ENCODE data around the gene HSD11B2.

HSD11B2 gene

DNA sequence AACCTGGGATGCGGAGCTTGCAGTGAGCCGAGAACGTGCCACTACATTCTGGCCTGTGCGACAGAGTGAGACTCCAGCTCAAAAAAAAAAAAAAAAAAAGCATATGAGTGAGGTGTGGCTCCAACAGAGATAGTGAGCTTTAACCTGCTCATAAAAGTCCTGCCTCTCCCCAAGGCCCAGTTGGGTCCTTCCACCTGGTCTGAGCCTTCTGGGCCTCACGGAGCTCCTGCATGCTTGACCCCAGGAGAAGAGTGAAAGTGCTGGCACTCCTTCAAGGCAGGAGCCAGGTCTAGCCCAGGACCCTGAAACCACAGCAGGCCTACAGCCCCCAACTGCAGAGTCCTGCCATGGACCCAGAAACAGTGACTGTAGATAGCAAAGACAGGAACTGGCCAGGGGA lies 17.7 kb downstream of the HSD11B2 start:
- DNase-seq (ENCODE audit: low spot score) (no peak), FAIRE-seq (no peak)

DNA sequence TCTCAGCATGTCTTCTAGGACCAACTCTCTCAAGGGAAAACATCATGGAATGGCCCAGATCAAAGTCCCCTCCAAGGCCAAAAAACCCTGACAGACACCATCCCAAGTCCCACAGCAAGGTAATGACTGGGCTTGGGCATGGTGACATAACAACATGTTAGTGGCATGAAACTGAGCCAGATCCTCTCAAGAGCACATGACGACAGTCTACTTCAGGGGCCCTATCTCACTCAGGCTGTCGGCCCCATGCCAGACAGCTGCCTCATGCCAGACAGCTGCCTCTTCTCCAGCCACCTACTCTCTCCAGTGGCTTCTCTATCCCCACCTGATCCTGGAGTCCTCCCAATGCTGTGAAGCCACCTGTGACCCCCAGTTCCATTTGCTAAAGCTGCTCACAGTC lies 18.4 kb downstream of the HSD11B2 start:
- DNase-seq (ENCODE audit: low spot score) (no peak), FAIRE-seq (no peak)

DNA sequence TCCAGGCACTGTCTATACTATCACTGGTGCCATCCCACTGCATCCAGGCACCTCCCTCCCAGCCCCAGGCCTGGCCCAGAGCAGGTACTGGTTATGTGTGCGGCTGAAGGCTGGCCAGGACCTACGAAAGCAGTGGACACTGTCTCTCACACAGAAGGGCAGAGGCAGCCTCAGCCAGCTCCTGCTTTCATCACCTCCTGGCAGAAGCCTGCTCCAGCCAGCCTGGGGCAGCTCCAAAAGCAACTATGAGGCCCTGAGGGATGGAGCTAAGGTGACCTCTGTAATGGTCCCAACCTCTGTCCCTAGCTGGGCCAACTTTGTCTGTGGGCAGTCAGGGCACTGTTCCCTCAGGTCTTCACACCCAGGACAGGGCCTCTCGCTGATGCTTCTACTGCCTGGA lies 18.8 kb downstream of the HSD11B2 start:
- DNase-seq (ENCODE audit: low spot score): no peak
- no peak for FAIRE-seq

DNA sequence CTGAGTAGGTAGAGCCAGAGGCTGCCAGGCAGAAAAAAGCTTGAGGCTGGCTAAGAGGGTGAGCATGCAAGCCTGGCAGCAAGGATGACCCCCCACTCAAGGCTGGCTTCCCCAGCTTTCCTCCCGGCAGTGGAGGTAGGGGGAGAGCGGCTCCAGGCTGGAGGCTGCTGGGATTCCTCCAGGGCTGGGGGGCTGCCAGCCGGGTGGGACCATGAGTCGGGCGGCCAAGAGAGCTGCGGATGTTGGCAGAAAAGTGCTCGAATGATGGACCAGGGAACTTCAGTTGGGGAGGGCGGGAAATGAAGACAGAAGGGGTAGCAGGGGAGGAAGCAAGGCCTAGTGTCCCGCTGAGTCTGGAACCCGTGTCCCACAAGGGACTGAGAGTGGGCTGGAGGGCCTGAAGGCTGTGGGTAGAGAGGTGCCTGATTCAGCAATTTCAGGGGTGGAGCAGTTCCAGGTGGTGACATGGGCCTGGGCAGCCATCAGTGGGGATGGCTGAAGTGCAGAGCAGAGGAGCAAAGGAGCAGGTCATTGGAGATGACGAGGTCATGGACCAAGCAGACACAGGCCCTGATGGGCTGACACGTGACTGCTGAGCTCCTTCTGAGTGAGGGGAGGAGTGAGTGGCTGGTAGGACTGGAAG lies 20.3 kb downstream of the HSD11B2 start:
- FAIRE-seq (no peak), DNase-seq (ENCODE audit: low spot score) (no peak)

DNA sequence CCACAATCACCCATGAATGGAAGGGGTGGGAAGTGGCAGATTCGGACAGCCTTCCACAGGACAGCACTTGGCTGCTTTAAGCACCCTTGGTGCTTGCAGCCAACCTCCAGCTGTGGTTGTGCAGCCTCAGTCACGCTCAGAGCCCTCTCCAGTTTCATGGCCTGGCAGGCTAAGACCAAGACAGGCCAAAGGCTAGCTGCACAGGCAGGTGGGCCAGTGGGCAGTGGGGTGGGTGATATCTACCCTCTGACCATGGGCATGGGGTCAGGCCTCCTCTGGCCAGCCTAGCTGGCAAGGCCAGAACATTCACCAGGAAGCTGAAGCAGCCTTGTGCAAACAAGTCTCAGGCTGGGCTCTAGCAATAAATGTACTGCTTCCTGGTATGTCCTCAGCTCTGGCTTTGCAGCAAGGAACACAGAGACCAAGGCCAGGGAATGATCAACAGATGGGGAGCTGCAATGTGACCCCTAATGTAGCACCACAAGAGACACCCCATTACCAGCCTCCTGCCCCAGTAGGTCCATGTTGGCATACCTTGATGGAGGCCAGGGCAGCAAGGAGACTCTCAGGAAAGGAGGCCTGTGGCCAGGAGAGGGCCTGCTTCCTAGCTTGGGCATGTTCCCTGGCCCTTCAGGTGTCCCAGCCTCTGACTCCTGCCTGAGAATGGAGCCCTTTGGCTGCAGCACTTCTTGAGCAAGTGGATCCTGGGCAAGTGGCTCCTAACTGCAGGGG lies 20.9 kb downstream of the HSD11B2 start:
- DNase-seq (ENCODE audit: low spot score): no peak
- FAIRE-seq: no peak

DNA sequence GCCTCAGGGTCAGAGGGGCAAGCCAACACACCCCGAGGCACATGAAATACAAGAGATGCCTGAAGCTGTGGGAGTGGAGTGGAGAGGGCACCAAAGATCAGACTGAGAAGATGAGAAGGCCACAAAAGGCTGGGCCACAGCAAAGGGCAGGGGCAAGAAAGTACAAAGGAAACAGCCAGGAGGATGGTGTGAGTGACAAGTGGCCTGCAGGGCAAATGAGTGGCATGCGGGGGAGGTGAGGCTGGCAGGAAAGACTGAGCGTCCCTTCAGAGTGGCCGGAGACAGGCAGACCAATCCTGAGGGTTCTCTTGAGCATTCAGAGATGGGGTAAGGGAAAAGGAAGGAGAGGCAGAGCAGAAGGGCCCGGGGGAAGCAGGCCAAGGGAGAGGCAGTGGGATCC lies 23.2 kb downstream of the HSD11B2 start:
- DNase-seq (ENCODE audit: low spot score): no peak
- FAIRE-seq: no peak

DNA sequence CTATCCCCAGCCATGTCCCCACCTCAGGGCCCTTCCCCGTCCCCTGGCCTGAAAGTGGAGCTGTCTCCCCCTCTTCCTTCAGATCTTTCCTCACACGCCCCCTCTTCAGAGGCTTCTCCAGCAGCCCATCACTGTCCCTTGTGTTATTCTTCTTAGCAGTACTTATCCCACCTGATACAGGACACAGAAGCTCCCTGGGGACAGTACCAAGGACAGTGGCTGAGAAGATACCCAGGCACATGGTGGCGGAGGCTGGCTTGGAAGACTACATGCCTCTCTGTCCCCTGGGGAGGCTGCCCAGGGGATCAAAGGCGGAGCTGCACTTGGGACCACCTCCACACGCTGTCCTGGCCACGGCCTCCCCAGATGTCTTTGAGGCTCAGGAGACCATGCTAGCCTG lies 23.9 kb downstream of the HSD11B2 start:
- no peak for FAIRE-seq
- no peak for DNase-seq (ENCODE audit: low spot score)

DNA sequence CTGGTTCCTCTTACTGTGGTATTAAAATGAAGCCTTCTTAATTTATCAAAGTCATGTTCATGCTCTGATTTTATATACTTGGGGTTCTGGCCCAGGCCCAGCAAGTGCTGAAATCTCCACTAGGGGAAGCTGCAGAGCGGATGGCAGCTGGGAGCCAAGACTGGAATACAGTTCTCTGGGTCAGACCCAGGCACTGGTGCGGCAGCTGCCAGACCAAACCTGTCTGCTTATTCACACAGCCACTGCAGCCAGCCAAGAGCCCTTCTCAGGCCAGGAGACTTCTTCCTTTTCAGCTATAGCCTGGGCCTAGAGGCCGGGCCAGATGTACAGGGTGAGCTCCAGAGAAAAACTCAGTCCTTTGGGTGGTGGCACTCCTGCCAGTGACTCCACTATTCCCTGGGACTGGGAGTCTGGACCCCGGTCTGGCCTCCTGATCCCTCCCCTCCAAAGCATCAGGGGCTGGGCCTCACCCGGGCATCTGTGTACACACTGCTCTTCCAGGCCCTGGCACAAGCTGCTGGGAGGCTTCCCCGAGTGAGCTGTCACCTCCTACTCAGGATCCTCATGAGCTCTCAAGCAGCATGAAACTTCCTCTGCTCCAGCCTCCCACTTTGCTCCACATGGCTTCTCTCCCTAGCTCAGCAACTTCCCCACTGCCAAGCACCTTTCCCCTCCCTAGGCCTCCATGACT lies 25.6 kb downstream of the HSD11B2 start:
- FAIRE-seq (no peak), DNase-seq (ENCODE audit: low spot score) (peak; percentile 33)

DNA sequence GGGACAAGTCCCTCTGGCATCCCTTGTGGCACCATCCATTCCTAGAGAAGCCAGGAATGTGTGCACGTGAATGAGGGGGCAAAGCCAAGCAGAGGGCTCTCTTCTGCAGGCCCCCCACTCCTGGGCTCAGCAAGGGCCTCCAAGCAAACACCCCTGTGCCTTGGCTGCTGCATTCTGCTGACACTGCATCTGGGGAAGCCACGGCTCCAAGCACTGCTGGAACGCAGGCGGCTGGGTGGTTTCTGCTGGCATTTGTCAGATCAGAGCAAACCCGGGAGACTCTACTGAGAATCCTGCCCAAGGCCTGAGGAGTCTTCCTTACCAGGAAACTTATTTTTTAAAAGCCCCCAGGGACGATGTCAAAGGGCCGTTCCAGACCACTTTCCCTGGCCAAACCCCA lies 26.7 kb downstream of the HSD11B2 start:
- FAIRE-seq (no peak), DNase-seq (ENCODE audit: low spot score) (no peak)

DNA sequence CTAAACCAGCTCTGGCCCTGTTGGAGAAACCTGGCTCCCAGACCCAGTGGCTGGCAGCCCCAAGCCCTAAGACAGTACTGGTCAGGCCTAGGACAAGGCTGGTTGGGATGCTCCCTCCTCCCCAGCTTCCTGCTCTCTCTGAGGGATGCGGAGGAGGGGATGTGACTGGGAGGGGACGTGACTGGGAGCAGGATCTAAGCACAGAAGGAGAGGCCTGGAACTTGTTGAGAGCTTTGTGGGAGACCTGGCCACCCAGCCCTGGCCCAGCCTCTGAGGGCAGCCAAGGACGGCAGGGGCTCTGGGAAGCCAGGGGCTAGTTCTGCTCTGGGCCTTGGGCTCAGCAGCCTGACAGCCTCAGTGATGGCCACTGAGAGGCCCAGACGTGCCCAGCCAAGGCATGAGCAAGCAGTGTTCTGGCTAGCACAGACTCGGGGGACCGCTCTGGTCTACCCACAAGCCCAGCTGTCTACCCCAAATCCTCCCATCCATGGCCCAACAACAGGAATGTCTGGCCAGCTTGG lies 27.3 kb downstream of the HSD11B2 start:
- FAIRE-seq: no peak
- DNase-seq (ENCODE audit: low spot score): no peak

DNA sequence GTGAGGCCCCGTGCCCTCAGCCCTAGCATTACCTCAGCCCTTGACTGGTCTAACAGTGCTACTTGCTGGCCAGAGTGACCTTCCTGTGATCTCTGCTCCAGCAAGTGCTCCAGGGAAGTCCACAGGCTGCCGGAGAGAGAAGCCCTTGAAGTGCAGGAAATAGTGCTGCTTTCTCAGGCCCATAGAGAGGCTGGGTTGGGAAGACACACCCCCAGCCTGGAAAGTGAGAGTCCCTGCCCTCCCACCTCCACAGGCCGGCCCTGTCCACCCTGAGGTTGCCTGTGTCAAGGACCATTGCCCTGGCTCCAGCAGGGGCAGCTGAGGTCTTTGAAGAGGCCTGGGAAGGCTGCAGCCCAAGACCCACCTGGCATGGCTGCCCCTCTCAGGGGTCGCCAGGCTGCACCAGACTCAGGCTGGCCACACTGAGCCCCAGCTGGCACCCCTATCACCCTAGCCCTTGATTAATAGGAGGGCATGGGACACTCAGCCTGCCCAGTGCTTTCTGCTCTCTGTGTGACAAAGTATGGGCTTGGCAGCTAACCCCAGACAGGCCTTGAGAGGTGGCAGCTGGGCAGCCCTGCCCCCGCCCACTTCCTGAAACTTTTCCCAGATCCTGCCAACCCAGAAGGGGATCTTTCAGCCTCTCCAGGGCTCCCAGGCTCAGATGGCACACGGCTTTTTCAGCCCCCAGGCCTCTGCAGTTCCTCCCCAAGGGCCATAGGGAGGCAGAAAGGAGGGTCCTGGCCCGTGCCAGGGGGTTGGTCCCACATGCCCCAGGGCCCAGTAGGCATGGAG lies 28.3 kb downstream of the HSD11B2 start:
- no peak for FAIRE-seq

DNA sequence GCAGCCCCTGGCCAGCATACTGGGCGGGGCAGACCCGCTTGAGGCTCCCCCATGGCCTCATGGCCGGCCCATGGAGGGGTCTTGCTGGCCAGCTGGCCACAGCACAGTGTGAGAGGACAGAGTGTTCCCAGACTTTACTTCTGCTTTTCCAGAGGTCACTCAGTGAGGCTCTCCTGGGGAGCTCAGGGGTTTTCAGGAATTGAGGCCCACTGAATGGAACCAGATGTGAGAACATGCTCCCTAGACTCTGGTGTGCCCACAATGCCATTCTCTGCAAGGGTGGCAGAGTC lies 28.9 kb downstream of the HSD11B2 start:
- DNase-seq (ENCODE audit: low spot score) (no peak), FAIRE-seq (no peak)

More for the DNA sequence above, 28.3 kb downstream of the HSD11B2 start:
- no peak for DNase-seq (ENCODE audit: low spot score)

DNA sequence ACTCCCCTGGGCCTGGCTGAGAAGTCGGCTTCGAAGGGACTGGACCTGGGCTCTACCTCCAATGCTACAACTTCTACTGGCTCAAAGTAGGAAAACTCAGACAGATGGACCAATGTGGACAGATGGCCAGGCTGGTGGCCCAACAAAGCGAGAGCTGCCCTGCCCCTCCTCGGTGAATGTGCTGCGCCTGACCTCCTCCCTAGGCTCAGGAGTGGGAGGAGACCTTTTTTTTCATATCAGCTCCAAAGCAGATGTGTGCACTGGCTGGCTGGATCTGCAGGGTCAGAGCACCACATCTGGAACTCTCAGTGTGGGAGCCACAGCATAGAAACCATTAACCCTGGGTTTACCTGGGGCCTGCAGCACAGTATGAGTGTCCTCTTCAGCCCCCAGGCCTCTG lies 29.2 kb downstream of the HSD11B2 start:
- DNase-seq (ENCODE audit: low spot score) (no peak), FAIRE-seq (no peak)

DNA sequence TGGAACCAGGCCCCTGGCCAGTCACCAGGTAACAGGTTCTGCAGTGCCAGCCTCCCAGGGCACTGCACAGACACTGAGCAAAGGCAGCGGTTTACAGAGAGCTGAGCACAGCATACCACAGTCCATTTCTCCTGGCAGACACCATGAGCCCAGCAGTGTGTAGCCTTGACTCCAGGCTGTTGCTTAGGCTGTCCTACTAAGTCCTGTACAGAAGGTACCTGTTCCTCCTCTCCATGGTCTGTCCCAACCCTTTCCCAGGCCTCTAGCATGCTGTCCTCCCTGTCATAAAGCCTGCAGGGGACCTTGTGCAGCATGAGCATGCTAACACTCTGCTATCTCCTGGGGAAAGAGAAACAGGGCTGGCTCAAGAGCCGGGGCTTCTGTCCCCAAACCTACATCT lies 30.0 kb downstream of the HSD11B2 start:
- DNase-seq (ENCODE audit: low spot score) (no peak), FAIRE-seq (no peak)

DNA sequence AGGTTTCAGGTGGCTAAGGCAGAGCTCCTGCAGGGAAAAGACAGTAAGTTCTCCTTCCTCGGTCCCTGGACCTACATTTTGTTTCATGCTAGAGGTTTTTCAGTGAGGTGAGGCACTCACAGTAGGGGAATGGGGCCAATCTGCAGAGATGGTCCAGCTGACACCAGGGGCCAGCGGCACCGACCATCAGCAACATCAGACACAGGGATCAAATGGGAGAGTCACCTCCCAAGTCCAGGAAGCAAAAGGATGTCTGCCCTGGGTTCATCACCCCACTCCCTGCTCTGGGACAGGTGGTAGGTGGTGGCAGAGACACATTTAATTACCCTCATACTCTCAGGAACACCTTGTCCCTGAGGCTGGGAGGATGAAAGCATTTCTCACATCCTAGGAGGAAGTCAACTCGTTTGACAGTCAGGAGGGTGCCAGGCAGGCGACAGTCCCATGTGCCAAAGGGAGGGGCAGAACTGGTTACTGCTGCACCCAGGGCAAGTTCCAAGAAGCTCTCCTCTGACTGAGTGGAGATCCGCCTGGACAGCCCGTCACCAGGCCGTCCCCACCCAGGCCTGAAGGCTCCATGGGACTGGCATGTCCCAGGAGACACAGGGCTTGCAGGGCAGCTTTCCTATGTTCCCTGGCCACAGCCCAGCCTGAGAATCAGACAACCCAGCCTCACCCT lies 30.8 kb downstream of the HSD11B2 start:
- DNase-seq (ENCODE audit: low spot score) (no peak), FAIRE-seq (no peak)

DNA sequence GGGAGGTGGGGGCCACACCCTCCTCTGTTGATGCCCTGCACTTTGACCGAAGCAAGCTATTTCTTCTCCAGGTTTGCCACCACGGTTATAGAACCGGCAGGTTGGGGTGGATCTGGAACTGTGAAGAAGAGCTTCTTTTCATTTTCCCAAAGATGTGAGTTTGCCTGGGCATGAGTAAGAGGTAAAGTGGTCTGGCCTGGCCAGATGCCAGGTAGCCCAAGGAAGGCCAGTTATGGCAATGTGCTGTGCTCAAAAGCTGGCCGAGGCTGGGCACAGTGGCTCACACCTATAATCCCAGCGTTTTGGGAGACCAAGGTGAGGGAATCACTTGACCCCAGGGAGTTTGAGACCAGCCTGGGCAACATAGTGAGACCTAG lies 31.3 kb downstream of the HSD11B2 start:
- FAIRE-seq: no peak
- no peak for DNase-seq (ENCODE audit: low spot score)

DNA sequence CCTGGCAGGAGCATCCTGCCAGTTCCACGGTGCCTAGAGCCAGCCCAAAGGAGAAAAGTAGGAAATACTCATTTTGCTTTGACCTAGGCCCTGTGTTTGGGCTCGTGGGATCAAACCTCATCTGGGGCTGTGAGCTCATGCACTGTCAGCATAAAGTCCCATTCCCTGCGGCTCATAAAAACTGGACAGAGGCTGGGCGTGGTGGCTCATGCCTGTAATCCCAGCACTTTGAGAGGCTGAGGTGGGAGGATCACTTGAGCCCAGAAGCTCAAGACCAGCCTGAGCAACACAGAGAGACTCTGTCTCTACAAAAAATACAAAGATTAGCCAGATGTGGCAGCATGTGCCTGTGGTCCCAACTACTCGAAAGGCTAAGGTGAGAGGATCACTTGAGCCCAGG lies 32.1 kb downstream of the HSD11B2 start:
- no peak for FAIRE-seq

DNA sequence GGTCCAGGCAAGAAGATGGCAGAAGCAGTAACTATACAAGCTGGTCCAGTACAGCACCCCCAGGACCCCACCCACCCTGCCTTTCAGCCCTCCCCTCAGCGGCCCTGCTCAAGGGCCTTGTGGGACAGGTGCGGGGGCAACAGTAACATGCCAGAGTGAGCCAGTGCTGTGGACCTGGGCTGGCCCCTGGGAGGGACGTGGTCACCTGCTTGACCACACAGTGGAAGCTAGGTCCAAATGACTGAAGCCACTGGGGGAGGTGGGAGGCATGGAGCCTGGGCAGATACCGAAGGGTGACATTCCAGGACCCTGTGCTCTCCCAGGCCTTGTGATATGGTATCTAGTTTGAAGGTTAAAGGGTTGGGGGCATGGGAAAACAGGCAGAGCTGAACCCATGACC lies 32.8 kb downstream of the HSD11B2 start:
- FAIRE-seq (no peak), DNase-seq (ENCODE audit: low spot score) (no peak)

More for the DNA sequence above, 32.1 kb downstream of the HSD11B2 start:
- no peak for DNase-seq (ENCODE audit: low spot score)

DNA sequence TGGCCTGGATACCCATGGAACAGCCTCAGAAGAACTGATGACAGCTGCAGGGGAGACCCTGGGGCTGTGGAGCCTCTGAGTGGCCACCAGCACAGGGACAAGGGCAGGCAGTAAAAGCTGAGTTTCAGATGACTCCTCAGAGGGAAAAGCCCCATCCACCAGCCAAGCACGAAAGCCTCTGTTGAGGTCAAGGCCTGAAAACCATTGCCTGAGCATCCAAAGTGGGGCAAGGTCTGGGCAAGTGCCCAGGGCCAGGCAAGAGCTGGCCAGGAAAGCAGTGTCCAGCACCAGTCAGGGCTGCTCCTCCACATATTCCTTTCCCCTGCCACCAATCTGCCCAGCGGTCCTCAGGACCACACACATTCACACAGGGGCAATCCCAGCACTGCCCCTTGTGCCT lies 33.6 kb downstream of the HSD11B2 start:
- FAIRE-seq (no peak), DNase-seq (ENCODE audit: low spot score) (no peak)

DNA sequence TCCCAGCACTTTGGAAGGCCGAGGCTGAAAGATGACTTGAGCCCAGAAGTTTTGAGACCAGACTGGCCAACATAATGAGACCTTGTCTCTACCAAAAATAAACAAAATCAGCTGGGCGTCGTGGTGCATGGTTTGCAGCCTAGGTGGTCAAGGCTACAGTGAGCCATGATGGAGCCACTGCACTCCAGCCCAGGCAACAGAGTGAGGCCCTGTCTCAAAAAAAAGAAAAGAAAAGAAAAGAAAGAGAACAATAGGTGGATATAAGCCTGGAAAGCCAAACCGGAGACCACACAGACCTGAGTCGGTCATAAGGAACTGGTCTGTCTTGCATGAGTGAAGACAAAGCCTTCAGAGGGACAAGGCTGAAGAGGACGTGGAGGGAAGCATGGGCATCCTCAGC lies 35.7 kb downstream of the HSD11B2 start:
- FAIRE-seq (no peak), DNase-seq (ENCODE audit: low spot score) (no peak)

DNA sequence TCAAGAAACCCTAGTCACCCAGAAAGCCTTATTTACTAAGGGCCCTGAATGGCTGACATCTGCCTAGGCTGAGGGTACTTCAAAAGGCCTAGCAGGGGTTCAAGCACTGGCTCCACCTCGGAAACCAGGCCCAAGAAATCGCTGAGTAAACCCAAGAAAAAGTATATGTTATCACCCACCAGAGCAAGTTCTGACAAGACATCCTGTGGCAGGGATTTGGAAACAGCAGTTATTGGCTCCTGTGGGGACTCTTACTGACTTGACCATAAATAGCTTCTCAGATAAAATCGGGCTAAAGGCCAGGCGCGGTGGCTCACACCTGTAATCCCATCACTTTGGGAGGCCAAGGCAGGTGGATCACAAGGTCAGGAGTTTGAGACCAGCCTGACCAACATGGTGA lies 37.8 kb downstream of the HSD11B2 start:
- DNase-seq (ENCODE audit: low spot score) (no peak), FAIRE-seq (no peak)
